Measurements from ENCODE around the gene CCND1. TPM values are rescaled to one million over a fixed set of nuclear protein-coding genes. Genes with fewer than 3 reads are reported as not detected.

Gene CCND1
- total and polyA plus RNA-seq, 9 of the 15 experiments (the other 6 are each of a cell fraction or from before 2014, with no cell fraction given), result 0.04 to 23.3 (median 3.8) TPM

DNA sequence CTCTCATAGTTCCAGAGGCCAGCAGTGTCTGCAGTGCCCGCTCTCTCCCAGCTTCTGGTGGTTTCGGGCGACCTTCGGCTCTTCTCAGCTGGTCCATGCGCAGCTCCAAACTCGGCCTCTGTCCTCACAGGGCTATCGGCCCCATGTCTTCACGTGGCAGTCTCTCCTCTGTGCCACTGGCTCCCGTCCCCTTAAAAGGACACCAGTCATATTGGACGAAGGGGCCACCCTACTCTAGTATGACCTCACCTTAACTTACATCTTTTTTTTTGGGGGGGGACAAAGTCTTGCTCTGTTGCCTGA, 20.4 kb downstream of the CCND1 start:
- no peaks in the 10 kb centered on the region; a peak in 1 of 5 replicates for H3K27me3 ChIP-seq (ENCODE audit: control insufficient read depth in 2 of 2, insufficient read depth in 2 of 2, low read length in 2 of 2)
- TF ChIP-seq PREB (CRISPR knock-in tag; IDR thresholded peaks at IDR 0.05) (no peak), ZC3H11A (IDR thresholded peaks at IDR 0.05; ENCODE audit: low read depth, low read length) (no peak), ZNF431 (CRISPR knock-in tag; IDR thresholded peaks at IDR 0.05) (no peak), MYNN (IDR thresholded peaks at IDR 0.05) (no peak), MYNN (CRISPR knock-in tag; IDR thresholded peaks at IDR 0.05) (no peak), ZNF133 (CRISPR knock-in tag; IDR thresholded peaks at IDR 0.05) (no peak)
- TF ChIP-seq, protein P1, sequence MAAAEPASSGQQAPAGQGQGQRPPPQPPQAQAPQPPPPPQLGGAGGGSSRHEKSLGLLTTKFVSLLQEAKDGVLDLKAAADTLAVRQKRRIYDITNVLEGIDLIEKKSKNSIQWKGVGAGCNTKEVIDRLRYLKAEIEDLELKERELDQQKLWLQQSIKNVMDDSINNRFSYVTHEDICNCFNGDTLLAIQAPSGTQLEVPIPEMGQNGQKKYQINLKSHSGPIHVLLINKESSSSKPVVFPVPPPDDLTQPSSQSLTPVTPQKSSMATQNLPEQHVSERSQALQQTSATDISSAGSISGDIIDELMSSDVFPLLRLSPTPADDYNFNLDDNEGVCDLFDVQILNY (CRISPR knock-in tag; IDR thresholded peaks at IDR 0.05), result no peak
- H3K4me2 ChIP-seq (ENCODE audit: insufficient read depth, low read length), result no peak overlapping the region
- peaks cover 0 to 9% of the 10 kb centered on the region in 2 experiments; a peak in 2 of 5 replicates for H3K4me1 ChIP-seq (replicated peaks in 1 of 2; ENCODE audit: control insufficient read depth in 2 of 2, insufficient read depth in 2 of 2, low read length in 2 of 2)
- DNase-seq (ENCODE audit: extremely low read depth in 1 of 4, low spot score in 3 of 4), result no peak
- H3K9ac ChIP-seq (ENCODE audit: insufficient read depth in 1 of 2, low read depth in 2 of 2, low read length in 2 of 2), result no peak overlapping the region
- 75% methylated on average over 6 of the region's 10 CpGs for WGBS (ENCODE audit: insufficient coverage, low coverage, missing lambda C conversion rate)
- no peak for ATAC-seq
- H3K79me2 ChIP-seq (ENCODE audit: control insufficient read depth, insufficient read depth, low read length), result no peaks in the 10 kb centered on the region
- H3K36me3 ChIP-seq (ENCODE audit: control insufficient read depth, insufficient read depth, low read length), result peaks cover 19% of the 10 kb centered on the region; the same call in 1 of the 3 replicates
- in situ Hi-C loops (cut with MboI), result loop anchor here (25.0 kb wide), 2 partner anchors 824 to 1024 kb away; partner anchors contain the start of gene CPT1A
- no peak overlapping the region for H3K4me3 ChIP-seq
- POLR2A ChIA-PET, result interaction anchor here (1.4 kb wide), 1 partner anchor 14 kb away, joined by 5 read pairs; the partner anchor contains the start of gene LTO1
- H3K27ac ChIP-seq (ENCODE audit: extremely low read depth, low read depth, low read length), result no peak overlapping the region
- no TSS peak for BruUV-seq (replicated peaks)
- H3K9me3 ChIP-seq (replicated peaks; ENCODE audit: control insufficient read depth, insufficient read depth, low read depth, low read length), result no peaks in the 10 kb centered on the region
- peaks cover 3% of the 10 kb centered on the region for H3K9me1 ChIP-seq (ENCODE audit: control insufficient read depth, insufficient read depth, low read length)
- no peak for FAIRE-seq
- no peak overlapping the region for H2AFZ ChIP-seq (ENCODE audit: low read depth, low read length)
- intact Hi-C loops (cut with micrococcal nuclease), result no loop called here
- CTCF ChIA-PET (ENCODE audit: low intra/inter-chr PET ratio), result no interaction called here
- H4K20me1 ChIP-seq (replicated peaks; ENCODE audit: control insufficient read depth, insufficient read depth, low read length), result no peaks in the 10 kb centered on the region
